Stimulated activated CD4-positive, alpha-beta T cell treated with anti-CD3 and anti-CD28 coated beads, Interleukin-15, amount 100 ng/mL, for 24 hours (primary cell): ENCODE measurements around the gene RAPGEF5.

Experiments
- DNase-seq: peaks from one replicate; pipeline ENCODE4 v3.0.0-alpha.2; 2020

RAPGEF5 gene

DNA sequence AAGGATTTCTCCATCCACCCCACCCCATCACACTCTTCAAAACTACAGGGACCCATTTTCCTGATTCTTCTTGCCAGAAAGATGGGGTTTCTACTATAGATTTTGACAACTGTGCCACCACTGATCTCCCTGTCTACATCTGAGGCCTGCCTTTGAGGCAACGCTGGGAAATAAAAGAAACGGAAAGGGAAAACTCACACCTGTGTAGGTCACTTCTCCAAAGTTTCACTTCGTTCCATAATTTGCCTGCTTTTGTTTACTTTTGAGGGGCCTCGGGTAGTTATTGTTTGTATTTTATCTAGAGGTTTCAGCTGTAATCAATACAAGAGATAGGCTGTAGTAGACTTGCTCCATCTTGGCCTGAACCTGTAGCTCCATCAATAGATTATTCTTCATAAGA lies 56.1 kb downstream of the RAPGEF5 start:
- DNase-seq: no peak

DNA sequence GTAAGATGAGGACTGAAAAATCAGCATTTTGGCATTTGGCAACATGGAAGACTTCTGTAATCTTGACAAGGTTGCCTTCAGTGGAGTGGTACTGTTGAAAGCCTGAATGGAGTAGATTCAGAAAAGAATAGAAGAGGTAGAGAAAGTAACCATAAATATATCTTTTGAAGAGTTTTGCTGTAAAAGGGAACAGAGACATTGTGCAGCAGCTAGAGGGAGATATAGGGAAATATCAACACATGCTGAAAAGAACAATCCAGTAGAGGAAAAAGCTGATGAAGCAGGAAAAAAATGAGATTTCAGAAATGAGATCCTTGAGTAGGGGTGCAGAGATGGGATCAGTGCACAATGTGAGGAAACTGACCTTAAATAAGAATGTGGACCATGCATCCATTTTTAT lies 60.0 kb downstream of the RAPGEF5 start:
- no peak for DNase-seq

- no peak for DNase-seq
These were observed 60.7 kb downstream of the RAPGEF5 start for GRCh38 chr7:22296265-22296566.

GRCh38 chr7:22295402-22296264 lies 61.3 kb downstream of the RAPGEF5 start:
- DNase-seq: no peak

DNA sequence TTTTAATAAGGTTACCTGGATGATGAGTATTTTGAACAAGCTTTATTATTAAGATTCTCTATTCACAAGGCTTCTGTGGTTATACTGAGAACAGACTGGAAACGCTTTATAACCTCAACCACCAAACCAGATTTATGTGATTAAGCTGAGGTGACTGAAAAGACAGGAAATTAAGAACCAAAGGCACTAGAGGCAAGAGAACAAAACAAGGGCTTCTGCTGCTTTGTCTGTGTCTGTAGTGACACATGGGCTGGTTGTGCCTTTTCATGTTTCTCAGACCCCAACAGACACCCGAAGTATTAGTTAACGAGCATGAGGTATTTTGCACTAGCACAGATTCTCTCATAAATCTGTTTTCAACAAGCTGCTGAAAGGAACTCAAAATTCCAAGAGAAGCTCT lies 64.4 kb downstream of the RAPGEF5 start:
- no peak for DNase-seq

DNA sequence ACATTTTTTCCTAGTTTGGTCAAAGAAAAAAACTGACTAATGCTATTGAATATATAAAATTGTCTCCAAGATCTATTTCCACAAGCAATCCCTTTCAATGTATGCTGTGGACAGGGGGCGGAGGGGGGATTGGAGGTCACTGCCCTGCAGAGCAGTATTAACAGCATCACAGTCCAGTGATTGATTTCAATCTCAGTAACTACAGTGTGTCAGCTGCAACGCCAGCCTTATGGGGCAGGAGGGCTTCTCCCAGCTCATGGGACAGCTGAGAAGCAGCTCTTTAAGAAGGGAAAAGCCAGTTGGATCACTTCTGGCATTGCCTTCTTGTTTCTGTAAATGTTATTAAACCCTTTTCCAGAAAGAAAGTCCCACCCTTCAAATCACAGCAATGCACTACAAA lies 65.0 kb downstream of the RAPGEF5 start:
- no peak for DNase-seq

DNA sequence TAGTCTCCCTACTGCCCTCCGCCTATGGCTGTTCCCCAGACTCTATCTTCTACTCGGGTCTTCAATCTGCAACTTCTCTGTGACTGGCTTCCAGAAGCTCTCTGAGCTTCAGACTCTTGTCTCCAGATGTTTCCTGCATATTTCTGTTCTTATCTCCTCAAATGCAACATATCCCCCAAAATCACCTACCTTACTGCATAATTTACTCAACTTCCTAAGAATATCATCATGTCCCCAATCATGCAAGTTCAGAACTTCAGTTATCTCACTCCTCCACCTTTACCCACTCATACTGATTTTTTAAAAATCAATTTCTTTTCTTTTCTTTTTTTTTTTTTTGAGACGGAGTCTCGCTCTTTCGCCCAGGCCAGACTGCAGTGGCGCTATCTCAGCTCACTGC lies 68.8 kb downstream of the RAPGEF5 start:
- no peak for DNase-seq

- no peak for DNase-seq
These were observed 69.5 kb downstream of the RAPGEF5 start for GRCh38 chr7:22287412-22287811.

DNA sequence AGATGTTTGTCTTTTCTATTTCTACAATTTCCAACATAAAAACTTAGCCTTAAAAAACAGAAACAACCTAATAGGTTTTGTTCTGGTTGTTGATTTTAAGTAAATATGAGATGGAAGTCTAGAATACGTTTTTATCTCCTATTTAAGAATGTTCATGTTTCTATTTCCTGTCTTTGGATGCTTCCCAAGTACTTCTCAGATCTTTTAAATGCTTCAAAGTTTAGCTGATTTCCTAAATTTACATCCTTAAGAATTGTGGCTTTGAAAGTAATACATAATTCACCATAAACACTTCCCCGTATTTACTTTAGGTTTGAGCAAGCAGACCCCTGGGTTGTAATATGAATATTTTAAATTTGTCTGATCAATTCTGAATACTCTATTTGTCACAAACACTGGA lies 70.5 kb downstream of the RAPGEF5 start:
- DNase-seq: no peak

DNA sequence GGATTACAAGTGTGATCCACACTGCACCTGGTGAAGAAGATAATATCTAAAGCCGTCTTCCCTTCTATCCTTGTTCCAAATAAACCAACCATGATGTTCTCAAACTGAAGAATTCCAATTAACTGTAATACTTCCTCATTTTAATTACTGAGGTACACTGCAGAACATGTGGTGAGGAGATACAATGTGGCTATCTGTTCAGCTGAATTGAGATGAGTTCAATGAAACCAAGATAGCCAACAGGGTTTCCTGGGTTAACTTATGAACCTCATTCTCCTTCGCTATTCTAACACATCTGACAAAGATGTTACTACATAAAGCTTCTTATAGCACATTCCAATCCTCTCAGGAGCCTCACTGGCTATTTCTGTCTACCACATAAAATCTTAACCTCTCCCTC lies 75.5 kb downstream of the RAPGEF5 start:
- no peak for DNase-seq

GRCh38 chr7:22280031-22280430 lies 76.9 kb downstream of the RAPGEF5 start:
- DNase-seq: no peak

- no peak for DNase-seq
These were observed 78.3 kb downstream of the RAPGEF5 start for GRCh38 chr7:22278660-22279059.

- DNase-seq: no peak
These were observed 79.6 kb downstream of the RAPGEF5 start for GRCh38 chr7:22277375-22277774.

DNA sequence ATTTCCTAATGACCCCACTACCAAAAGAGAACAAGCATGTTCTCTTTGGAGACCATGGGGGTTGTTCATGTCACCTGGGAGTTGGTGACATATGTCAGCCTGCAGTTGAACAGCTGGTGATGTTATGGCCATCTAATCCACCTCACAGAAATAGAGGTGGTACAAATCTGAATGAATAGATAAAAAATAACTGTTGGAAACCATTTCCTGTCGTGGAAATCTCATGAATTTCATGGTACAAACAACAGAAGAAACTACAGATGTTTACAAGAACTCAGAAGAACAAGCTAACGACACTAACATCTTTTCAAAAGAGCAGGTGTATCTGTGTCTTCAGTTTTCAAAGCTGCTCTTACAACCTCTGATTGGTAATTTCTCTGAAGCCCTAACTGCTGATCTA lies 81.3 kb downstream of the RAPGEF5 start:
- no peak for DNase-seq

DNA sequence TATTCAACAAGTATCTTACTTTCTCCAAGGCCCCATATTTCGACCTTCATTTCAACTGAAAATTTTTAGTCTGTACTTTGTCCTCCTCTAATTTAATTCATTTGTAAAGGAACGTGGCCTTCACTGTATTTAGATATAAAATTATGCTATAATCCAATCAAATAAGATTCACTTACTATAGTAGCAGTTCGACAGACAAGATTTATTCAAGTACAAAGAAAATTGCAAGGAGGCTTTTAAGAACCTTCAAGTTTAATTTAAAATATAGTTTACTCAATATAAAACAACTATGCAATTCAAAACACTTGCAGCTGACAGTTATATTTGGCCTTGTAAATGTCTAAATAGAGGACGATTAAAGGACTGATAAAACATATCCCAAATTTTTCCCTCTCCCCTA lies 85.6 kb downstream of the RAPGEF5 start:
- DNase-seq: no peak

DNA sequence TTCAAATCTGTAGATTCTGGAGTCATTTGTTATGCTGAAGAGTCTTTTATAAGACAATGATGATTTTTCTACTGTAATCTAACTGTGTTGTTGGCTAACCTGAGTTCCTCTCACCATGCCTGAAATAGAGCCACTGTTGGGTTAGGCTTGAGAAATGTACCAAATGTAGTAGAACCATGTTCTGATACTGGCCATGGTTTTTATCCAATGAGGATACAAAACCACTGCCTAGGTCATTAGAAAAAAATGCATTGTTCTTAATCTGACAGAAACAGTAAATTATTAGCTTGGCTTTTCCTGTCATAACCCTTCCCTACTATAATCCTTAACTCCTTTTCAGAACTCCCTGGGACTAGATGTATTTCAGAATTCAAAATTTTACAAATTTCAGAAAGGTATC lies 86.6 kb downstream of the RAPGEF5 start:
- no peak for DNase-seq

DNA sequence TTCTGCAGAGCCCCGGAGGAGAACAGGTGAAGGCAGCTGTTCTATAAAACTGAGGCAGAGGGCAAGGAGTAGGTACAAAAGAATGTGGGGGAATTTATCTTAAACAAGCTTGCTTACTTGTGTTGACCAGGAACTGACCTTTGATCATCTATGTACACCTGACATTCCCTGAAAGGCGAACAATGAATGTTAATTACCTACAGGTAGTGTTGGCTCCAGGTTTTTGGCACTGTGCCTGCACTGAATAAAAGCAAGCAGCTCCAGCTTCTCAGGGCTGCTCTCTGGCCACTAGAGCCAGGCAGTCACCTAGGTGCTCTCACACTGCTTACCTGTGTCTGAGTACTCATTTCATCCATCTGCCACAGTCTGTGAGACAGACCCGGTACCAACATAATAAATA lies 87.0 kb downstream of the RAPGEF5 start:
- no peak for DNase-seq

- DNase-seq: no peak
These were observed 88.0 kb downstream of the RAPGEF5 start for GRCh38 chr7:22268884-22269421.

- no peak for DNase-seq
These were observed 88.9 kb downstream of the RAPGEF5 start for GRCh38 chr7:22267930-22268615.

DNA sequence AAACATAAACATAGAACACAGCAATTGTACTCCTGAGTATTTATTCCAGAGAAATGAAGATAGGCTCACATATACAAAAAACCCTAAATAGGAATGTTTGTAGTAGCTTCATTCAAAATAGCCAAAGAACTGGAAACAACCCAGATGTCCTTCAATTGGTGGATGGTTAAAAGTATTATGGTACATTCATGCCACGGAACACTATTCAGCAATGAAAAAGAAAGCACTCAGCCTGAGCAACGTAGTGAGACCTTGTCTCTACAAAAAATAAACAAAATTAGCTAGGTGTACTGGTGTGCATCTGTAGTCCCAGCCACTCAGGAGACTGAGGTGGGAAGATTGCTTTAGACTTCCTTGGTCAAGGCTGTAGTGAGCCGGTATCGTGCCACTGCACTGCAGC lies 94.4 kb downstream of the RAPGEF5 start:
- DNase-seq: no peak

DNA sequence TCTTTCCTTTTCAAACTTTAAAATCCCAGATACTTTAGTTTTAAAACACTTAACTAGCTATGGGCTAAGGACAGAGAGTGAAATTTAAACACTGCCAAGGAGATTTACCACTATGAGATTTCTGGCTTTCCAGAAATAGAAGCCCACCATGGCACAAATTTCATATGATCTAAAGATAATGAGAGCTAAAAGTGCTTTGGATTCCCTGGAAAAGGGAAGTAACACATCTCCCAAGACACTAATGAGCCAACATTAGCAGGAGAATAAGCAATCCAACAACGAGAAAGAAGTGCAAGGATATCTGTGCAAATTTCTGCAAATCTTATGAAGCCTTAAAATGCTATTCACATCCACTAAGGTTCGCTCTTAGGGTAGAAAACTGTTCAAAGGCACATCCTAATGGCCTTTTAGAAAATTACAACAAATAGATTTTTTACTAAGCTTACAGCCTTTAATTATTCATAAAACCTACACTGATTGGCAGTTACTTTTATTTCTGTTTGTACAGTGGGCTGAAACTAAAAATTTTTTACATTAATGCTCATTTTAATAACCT lies 100.3 kb downstream of the RAPGEF5 start:
- DNase-seq: no peak

- DNase-seq: peak; percentile 27
These were observed 101.1 kb downstream of the RAPGEF5 start for GRCh38 chr7:22255834-22256233.

GRCh38 chr7:22255342-22255741 lies 101.6 kb downstream of the RAPGEF5 start:
- peak; percentile 20 for DNase-seq

DNA sequence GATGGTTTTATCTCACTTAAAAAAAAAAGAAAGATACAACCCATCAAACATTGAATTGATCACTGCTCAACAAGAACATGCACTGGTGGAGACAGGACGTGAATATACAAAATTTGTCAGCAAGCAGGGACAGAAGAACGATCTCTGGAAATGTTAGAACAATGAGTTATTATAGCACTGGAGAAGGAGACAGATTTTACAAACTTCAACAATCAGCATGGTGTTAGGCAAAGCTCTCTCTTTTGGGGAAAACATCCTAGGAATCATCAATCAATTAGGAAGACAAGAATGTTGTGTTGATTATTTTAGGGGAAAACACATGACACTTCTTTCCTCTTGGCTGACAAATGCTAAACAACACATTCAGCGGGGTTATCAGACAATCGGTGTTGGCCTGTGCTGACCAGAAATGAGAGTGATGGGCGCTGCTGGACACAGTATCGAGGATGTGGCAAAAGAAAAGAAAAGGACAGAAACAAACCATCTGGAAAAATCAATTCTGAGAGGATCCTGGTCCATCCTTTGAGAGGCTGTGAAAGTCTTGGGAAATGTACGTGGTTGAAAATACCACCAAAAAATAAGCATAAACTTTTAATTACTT lies 103.9 kb downstream of the RAPGEF5 start:
- no peak for DNase-seq
